Measurements from ENCODE around the gene LIN52. TPM values are rescaled to one million over a fixed set of nuclear protein-coding genes. Genes with fewer than 3 reads are reported as not detected.

LIN52 gene
- total and polyA plus RNA-seq, 2 experiments from 2014 or later: 8.6 to 10.8 TPM

DNA sequence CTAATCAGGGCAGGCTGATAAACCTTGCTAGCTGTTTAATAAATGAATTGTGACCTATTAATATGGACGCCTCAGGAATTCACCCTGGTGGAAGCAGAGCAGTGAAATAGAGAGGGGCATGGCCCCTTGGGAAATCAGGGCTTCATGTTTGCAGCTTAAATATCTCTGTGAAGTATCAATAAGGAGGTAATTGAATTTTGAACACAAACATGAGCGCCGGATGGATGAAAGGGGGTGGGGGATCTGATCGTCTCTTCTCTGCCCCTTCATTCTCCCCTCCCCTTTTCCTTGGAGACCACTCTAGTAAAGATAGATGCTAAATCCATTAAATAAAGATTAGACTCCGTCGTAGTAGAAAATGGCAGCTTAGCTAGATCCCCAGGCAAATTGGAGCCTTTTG lies 70.5 kb downstream of the LIN52 start:
- H3K27ac Mint-ChIP-seq: peak overlapping the region; percentile 60; the same call in 1 of the 2 replicates
- Histone ChIP-seq H3K4me2 (no peak overlapping the region), H4K20me1 (replicated peaks; ENCODE audit: insufficient read depth) (no peaks in the 10 kb centered on the region)

More for the DNA sequence above, 70.5 kb downstream of the LIN52 start:
- no peaks in the 10 kb centered on the region for H3F3A ChIP-seq (replicated peaks; ENCODE audit: low read depth)
- no peak overlapping the region for H3K4me3 Mint-ChIP-seq
- no peak overlapping the region for H3K4me3 ChIP-seq
- H3K79me2 ChIP-seq (replicated peaks; ENCODE audit: insufficient read depth): no peaks in the 10 kb centered on the region
- peaks cover 20% of the 10 kb centered on the region for H3K4me1 Mint-ChIP-seq
- H3K36me3 Mint-ChIP-seq (ENCODE audit: low read depth): no peaks in the 10 kb centered on the region
- H3K27me3 ChIP-seq (ENCODE audit: insufficient read depth): no peaks in the 10 kb centered on the region
- DNase-seq (ENCODE audit: low spot score): no peak
- H2AFZ ChIP-seq: no peak overlapping the region
- H3K4me1 ChIP-seq (ENCODE audit: insufficient read depth): peaks cover 16% of the 10 kb centered on the region; the same call in 1 of the 2 replicates
- H3K9me2 ChIP-seq (ENCODE audit: insufficient read depth): no peaks in the 10 kb centered on the region
- TF ChIP-seq STAT1 (IDR thresholded peaks at IDR 0.05; ENCODE audit: unreplicated experiment): no peak
- TF ChIP-seq, protein P1, sequence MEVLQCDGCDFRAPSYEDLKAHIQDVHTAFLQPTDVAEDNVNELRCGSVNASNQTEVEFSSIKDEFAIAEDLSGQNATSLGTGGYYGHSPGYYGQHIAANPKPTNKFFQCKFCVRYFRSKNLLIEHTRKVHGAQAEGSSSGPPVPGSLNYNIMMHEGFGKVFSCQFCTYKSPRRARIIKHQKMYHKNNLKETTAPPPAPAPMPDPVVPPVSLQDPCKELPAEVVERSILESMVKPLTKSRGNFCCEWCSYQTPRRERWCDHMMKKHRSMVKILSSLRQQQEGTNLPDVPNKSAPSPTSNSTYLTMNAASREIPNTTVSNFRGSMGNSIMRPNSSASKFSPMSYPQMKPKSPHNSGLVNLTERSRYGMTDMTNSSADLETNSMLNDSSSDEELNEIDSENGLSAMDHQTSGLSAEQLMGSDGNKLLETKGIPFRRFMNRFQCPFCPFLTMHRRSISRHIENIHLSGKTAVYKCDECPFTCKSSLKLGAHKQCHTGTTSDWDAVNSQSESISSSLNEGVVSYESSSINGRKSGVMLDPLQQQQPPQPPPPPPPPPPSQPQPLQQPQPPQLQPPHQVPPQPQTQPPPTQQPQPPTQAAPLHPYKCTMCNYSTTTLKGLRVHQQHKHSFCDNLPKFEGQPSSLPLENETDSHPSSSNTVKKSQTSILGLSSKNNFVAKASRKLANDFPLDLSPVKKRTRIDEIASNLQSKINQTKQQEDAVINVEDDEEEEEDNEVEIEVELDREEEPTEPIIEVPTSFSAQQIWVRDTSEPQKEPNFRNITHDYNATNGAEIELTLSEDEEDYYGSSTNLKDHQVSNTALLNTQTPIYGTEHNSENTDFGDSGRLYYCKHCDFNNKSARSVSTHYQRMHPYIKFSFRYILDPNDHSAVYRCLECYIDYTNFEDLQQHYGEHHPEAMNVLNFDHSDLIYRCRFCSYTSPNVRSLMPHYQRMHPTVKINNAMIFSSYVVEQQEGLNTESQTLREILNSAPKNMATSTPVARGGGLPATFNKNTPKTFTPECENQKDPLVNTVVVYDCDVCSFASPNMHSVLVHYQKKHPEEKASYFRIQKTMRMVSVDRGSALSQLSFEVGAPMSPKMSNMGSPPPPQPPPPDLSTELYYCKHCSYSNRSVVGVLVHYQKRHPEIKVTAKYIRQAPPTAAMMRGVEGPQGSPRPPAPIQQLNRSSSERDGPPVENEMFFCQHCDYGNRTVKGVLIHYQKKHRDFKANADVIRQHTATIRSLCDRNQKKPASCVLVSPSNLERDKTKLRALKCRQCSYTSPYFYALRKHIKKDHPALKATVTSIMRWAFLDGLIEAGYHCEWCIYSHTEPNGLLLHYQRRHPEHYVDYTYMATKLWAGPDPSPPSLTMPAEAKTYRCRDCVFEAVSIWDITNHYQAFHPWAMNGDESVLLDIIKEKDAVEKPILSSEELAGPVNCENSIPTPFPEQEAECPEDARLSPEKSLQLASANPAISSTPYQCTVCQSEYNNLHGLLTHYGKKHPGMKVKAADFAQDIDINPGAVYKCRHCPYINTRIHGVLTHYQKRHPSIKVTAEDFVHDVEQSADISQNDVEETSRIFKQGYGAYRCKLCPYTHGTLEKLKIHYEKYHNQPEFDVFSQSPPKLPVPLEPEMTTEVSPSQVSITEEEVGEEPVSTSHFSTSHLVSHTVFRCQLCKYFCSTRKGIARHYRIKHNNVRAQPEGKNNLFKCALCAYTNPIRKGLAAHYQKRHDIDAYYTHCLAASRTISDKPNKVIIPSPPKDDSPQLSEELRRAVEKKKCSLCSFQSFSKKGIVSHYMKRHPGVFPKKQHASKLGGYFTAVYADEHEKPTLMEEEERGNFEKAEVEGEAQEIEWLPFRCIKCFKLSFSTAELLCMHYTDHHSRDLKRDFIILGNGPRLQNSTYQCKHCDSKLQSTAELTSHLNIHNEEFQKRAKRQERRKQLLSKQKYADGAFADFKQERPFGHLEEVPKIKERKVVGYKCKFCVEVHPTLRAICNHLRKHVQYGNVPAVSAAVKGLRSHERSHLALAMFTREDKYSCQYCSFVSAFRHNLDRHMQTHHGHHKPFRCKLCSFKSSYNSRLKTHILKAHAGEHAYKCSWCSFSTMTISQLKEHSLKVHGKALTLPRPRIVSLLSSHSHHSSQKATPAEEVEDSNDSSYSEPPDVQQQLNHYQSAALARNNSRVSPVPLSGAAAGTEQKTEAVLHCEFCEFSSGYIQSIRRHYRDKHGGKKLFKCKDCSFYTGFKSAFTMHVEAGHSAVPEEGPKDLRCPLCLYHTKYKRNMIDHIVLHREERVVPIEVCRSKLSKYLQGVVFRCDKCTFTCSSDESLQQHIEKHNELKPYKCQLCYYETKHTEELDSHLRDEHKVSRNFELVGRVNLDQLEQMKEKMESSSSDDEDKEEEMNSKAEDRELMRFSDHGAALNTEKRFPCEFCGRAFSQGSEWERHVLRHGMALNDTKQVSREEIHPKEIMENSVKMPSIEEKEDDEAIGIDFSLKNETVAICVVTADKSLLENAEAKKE (CRISPR knock-in tag; IDR thresholded peaks at IDR 0.05): no peak
- TF ChIP-seq JUNB (IDR thresholded peaks at IDR 0.05; ENCODE audit: unreplicated experiment): no peak
- TF ChIP-seq, protein P2, sequence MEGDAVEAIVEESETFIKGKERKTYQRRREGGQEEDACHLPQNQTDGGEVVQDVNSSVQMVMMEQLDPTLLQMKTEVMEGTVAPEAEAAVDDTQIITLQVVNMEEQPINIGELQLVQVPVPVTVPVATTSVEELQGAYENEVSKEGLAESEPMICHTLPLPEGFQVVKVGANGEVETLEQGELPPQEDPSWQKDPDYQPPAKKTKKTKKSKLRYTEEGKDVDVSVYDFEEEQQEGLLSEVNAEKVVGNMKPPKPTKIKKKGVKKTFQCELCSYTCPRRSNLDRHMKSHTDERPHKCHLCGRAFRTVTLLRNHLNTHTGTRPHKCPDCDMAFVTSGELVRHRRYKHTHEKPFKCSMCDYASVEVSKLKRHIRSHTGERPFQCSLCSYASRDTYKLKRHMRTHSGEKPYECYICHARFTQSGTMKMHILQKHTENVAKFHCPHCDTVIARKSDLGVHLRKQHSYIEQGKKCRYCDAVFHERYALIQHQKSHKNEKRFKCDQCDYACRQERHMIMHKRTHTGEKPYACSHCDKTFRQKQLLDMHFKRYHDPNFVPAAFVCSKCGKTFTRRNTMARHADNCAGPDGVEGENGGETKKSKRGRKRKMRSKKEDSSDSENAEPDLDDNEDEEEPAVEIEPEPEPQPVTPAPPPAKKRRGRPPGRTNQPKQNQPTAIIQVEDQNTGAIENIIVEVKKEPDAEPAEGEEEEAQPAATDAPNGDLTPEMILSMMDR (conservative IDR thresholded peaks at IDR 0.05; ENCODE audit: low read depth in 2 of 2): no peak
- H3K36me3 ChIP-seq (ENCODE audit: insufficient read depth): no peaks in the 10 kb centered on the region
- H3K27me3 Mint-ChIP-seq (ENCODE audit: insufficient read depth, low read depth, poor library complexity): peaks cover 2% of the 10 kb centered on the region
- no peak overlapping the region for H3K27ac ChIP-seq (ENCODE audit: low read depth)
- H3K9me3 Mint-ChIP-seq: no peaks in the 10 kb centered on the region
- no peak for ATAC-seq

All from GM23338 (cell line).